GM19467 (cell line): ENCODE measurements around the gene ZNF619.
"Not testable (repeated sequence)": the region's sequence is repeated elsewhere in the genome, so short reads cannot be mapped to it uniquely, and the experiment has no call there.

Experiments
- ATAC-seq: cut with Tn5 transposase; IDR thresholded peaks from one replicate; pipeline ENCODE4 v1.9.1; 2021; ENCODE audit warnings: mild to moderate bottlenecking, moderate library complexity; ENCODE audit not compliant: unreplicated experiment

ZNF619 gene

DNA sequence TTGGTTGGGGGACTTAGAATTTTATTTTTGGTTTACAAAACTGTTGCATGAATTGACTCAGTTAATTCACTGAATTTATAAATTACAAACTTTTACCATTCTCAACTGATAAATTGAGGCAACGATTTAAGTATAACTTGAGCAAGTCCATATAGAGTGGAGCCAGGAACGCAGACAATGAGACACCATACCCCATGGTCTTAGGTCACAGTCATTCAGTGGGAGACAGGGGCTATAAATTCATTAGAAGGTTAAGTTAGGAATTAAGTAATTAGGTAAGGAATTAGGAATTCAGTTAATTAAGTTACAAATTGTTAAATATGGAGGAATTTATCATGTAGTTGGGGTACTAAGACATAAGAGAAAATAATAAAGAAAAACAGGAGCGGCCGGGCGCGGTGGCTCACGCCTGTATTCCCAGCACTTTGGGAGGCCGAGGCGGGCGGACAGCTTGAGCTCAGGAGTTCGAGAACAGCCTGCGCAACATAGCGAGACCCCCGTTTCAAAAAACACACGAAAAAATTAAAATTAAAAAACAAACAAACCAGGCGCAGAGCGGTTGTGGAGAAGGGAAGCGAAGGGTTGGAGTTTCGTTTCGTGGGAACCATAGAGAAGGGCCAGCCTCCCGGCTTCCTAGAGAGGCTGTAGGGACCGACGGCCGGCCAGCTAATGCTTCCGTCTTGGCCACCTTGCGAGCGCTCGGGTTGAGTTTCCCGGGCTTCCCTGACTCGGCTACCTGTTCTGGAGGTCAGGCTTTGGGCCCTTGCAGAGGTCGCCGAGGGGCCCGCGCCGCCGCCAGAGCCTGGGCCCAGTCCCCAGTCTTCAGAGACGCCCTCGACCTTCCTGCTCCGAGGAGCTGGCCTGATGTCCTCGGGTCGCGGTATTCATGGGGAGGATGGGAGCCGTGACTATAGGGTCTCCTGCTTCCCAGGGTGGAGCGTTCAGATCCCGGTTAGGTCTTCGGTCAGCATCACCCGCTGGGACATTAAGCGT is at the start of gene ZNF619:
TSS of gene ZNF619 (plus strand) at position 645 of the 993 bp plus-strand sequence. CDS start 858 bp downstream, outside the sequence.
- peak; percentile 79 for ATAC-seq

DNA sequence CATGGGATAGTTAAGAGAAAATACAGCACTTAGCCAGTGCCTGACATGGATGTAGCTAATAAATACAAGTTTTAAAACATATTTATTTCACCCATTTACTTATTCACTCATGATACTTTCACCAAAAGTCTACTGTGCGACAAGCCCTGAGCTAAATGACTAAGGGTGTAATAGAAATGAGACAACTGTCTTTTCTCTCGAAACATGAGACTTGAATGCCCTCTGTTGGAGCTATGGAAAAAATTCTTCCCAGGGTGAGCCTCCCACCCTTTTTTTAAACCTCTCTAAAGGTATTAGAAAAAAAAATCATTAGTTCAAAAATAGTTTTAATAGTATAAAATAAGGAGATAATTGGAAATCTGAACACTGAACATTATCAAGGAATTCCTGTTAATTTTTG is 44.1 kb upstream of the ZNF619 start:
- no peak for ATAC-seq

DNA sequence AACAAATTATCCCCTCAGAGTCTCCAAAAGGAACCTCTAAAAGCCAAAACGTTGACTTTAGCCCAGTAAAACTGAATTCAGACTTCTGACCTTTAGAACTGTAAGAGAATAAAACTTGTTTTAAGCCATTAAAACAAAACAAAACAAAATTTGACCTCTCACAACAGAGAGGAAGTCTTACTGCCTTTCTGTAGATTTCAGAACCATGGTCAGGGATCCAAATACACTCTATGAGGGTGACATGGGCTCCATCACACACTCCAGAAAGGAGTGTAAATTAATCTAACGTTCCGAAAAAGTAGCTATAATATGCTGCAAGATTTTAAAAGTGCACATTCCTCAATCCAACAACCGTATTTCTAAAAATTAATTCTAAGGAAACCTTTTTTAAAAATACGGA is 39.0 kb upstream of the ZNF619 start:
- no peak for ATAC-seq

DNA sequence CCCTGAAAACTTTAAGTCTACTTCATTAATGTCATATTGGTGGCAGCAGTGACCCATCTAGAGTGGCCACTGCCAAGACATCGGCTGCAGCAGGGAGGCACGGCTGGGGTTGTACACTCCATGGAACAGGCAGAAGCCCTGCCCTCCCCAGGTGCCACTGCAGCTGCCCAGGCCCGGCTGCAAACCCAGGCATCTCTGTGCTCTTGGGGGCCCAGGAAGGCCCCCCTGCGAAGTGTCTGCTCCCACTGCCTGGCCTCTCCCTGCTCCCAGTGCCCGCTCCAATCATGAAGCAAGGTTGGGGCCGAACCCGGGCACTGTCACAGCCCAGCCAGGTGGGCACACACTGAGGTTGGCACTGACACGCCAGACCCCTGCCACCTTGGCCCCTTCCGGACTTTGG is 31.9 kb upstream of the ZNF619 start:
- no peak for ATAC-seq

DNA sequence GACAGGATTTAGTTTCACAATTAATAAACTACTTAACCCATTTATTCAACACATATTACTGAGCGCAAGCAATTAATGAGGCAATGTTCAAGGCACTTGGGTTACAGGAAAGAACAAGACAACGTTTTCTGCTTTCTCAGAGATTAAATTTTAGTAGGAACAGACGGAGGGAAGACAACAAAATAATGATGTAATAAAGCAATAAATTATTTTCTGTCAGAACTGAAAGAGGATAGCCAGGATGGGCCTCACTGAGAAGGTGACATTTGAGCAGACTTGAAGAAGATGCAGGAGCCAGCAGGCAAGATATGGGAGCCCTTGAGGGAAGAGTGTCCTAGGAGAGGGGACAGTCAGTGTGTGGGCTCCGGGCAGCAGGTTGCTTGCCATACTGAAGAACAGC is 31.0 kb upstream of the ZNF619 start:
- no peak for ATAC-seq

DNA sequence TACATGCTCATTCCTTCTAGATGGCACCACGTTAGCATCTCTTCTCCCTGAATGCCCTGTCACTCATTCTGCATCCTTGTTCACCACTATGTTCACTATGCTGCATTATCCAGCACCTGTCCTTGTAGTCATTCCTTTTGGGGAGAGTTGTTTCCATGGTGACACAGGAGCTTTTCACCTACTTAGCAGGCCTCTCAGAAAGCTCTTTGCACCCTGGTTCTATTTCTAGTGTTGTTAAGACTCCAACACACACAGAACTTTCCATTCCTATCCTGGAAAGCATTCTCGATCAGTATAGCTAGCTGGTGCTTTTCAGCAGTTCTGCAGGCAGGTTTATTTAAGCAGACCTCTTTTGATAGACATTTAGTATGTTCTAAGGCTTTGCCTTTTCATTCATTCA is 26.5 kb upstream of the ZNF619 start:
- no peak for ATAC-seq

DNA sequence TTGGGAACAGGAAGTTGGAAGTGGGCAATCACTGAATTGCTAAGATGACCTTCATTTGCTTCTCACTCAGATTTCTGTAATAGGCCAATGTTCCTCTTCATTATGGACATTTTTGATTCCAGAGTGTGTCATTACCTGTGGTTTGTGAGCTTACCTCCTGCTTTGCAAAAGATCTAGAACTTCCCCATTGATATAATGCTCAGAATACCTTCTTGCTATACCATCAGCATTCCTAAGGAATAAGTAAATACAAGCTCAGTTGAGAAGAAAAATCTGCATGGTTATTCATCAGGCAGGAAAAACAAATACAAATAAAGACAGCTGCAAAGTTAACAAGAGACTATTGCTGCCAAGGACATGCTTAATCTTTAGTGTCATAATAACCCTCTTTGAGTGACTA is 25.4 kb upstream of the ZNF619 start:
- ATAC-seq: no peak

DNA sequence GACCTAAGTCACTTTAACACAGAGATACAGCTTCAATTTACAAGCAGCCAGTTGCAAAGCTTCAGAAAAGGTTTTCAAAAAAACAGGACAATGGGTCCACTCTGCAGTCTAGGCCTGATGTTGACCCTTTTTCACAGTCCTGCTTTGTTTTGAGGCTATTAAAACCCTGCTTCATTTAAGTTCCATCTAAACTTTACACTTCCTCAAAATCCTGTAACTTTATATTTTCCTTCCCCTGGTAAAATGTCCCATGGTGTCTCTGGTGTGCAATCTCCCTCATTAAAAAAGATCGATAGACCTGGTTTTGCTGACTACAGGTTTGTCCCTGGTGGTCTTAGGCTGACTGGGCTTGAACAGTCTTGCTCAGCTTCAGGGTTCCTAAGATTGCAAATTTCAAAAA is 24.9 kb upstream of the ZNF619 start:
- no peak for ATAC-seq

DNA sequence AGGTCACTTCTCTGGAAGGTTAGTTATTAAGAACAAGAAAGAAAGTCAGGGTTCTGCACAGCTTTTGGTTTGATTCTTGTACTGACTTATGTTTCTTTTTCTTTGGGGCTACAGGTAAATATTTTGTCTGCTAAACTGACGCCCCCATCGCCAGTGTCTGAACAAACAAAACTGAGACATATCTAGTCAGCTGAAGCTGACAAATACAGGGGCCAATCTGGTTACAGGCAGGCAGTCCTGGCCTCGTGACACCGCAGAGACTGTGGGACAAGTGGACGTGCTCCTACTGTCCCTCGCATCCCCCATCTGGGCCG is 24.4 kb upstream of the ZNF619 start:
- no peak for ATAC-seq

DNA sequence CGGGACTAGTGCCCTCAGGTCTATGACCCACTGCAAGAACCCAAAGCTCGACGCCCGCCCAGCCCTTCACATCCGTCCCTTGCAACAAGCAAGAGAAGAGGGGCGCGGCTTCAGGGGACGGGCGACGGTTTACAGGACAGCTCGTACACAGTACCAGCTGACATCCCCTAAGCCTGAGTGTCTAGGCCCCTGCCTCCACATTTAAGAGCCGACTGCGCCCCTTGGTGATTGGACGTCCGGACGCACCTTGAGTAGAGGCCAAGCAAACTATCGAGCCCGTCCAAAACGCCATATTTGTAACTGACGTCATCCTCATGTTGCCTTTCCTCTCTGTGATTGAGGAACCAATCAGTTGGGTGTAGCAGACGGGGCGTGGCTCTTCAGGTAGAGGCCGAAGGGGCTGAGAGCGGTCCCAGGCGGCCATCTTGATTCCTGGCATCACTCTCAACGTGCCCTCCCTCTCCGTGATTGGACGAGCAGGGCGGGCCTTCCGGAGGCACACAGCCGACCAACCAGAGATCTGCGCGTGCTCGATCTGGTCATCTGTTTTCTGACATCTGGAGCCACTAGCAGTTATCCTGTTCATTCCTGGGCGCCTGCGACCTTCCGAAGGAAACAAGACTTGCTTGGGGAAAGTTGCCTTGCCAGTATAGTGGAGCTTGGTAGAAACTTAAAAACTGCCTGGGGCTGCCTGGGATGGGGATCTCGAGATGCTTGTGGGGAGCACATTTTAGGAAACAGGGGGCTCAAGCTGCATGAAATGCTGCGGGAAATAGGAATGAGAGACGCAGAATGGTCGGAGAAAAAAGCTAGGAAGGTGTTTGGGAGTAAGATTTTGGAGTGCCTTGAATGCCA is 23.8 kb upstream of the ZNF619 start:
- peak; percentile 94 for ATAC-seq

DNA sequence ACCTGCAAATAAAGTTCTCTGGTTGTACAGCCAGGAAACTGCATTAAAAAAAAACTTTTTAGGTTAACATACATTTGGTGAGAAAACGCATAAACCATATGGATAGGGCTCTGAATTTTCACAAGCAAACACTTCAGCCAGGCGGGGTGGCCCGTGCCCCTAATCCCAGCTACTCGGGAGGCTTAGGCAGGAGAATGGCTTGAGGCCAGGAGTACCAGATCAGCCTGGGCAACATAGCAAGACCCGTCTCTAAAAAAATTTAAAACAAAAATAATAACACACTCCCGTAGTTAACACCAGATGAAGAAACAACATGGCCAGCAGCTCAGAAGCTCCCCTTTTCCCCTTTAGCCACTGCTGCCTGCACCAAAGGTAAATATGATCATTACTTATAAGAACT is 23.0 kb upstream of the ZNF619 start:
- ATAC-seq: no peak

DNA sequence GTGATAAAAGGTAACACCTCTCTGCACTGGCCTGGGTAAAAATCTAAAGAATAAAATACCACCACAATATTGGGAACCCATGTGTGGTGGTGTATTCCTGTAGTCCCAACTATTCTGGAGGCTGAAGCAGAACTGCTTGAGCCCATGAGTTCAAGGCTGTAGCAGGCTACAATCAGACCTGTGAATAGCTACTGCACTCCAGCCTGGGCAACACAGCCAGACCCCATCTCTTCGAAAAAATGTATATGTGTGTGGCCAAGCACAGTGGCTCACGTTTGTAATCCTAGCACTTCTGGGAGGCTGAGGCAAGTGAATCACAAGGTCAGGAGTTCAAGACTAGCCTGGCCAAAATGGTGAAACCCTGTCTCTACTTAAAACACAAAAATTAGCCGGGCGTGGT is 21.6 kb upstream of the ZNF619 start:
- ATAC-seq: no peak

DNA sequence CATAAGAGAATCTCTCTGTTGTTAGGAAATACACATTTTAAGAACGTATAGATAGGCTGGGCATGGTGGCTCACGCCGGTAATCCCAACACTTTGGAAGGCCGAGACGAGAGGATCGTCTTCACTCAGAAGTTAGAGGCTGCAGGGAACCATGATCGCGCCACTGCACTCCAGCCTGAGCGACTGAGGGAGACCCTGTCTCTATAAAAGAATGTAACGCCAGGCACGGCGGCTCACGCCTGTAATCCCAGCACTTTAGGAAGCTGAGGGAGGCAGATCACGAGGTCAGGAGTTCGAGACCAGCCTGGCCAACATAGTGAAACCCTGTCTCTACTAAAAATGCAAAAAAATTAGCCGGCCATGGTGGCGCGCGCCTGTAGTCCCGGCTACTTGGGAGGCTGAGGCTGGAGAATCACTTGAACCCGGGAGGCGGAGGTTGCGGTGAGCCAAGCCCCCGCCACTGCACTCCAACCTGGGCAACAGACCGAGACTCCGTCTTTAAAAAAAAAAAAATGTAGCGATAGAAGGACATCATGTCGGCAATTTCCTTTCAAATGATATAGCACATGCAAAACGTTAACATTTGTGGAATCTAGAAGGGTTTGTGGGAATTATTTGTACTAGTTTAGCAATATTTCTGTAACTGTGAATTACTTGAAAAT is 20.5 kb upstream of the ZNF619 start:
- ATAC-seq: no peak

DNA sequence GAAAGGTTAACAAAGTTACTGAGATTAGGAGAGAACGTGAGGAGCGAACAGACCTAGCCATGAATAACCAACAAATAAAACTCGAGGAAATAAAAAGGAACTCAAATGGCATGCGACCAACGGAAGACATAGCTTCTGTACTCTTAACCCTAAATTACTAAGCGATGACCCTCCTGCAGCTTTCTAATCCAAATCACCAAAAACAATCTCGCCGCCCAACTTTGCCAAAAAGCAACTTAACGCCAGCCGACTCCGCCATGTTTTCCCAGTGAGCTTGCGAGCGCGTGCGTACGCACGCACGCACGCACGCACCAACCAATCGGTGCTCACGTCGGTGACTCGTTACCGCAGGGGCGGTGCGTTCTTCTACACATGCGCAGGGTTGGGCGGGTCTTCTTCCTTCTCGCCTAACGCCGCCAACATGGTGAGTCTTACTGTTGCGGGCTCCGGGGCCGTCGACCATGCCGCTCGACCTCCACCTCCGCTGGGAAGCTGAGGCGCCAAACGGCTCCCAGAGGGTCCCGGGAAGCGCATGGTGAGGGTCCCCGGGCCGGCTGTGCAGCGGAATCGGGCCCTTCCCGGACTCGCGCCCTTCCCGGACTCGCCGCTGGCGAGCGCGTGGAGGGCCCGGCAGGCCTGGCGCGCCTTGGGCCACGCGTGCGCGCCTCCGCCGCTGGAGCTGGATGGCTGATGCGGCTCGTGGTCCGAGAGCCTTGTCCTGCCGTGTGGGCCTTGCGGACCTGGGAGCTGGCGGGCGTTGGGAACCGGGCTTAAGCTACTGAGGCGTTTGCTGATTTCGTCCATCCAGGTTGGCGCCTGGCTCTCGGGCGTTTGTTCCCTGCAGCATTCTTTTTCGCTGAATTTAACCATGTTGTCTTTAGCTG is 19.7 kb upstream of the ZNF619 start, which contains the start of gene RPL14:
TSS of gene RPL14 (plus strand) at position 400 of the 884 bp plus-strand sequence. CDS start at position 533, 133 bp downstream.
- peak; percentile 72 for ATAC-seq

DNA sequence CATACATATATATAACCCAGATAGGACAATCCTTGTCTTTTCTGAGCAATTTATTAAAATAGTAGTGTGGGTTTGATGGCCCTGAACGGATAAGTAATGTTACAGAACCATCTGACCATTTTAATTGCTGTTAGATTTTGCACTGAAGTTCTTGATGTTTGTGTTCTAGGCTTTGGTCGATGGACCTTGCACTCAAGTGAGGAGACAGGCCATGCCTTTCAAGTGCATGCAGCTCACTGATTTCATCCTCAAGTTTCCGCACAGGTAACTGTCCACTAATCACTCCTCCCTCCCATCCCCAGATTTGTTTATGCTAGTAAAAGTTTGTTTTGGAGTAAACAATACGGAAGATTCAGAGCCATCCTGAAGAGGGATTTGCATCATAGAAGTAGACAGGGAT is 18.4 kb upstream of the ZNF619 start:
- no peak for ATAC-seq

DNA sequence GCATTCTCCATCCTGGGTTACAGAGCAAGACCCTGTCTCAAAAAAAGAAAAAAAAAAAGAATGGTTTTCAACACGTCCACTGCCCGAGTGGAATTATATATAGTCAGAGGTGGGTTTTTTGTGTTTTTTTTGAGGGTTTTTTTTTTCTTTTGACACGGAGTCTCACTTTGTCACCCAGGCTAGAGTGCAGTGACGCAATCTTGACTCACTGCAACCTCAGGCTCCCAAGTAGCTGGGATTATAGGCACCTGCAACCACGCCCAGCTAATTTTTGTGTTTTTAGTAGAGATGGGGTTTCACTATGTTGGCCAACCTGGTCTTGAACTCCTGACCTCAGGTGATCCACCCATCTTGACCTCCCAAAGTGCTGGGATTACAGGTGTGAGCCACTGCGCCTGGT is 16.4 kb upstream of the ZNF619 start:
- not testable (repeated sequence) for ATAC-seq

DNA sequence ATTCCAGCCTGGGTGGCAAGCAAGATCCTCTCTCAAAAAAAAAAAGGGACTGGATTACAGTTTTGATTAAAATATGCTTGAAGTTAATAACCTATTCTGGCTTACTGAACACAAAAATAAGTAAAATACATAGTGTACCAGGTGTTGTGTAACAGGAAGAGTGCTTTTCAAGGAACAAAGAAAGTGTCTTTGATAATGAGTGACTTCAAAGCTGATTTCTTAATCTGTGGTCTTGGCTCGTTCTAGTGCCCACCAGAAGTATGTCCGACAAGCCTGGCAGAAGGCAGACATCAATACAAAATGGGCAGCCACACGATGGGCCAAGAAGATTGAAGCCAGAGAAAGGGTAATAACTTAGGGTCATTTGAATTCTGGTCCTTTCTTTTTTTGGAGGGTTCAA is 15.8 kb upstream of the ZNF619 start:
- no peak for ATAC-seq

DNA sequence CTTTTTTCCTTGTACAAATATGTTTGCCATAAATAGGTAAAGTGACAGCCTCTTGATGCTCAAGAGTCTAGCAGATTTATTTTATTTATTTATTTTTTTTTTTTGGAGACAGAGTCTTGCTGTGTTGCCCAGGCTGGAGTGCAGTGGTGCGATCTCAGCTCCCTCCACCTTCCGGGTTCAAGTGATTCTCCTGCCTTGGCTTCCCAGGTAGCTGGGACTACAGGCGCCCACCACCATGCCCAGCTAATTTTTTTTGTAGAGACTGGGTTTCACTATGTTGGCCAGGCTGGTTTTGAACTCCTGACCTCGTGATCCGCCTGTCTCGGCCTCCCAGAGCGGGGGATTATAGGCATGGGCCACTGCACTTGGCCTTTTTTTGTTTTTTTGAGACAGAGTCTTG is 14.1 kb upstream of the ZNF619 start:
- ATAC-seq: not testable (repeated sequence)

DNA sequence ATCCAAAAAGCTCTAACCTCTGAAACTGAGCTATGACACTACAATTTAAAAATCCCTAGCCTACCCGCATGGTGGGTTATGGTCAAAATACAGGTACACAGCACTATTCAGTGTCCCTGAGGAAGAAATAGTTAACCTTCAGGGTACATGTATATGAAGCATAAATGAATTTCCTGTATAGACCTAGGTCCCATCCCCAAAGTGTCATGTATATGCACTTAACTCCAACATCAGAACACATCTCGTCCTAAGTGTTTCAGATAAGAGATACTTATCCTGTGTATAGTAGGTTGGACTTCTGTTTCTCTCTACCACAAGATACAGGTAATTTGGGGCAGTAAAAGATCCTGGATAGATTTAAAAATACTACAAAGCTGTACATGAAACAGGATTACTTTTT is 13.3 kb upstream of the ZNF619 start:
- no peak for ATAC-seq
